T-helper 2 cell (primary cell): Measurements from ENCODE around the gene DNAJC6.
"Not testable (repeated sequence)": the region's sequence is repeated elsewhere in the genome, so short reads cannot be mapped to it uniquely, and the experiment has no call there.

Source experiments
- DNase-seq, 5 experiments: peaks; one replicate each; pipeline versions ENCODE4 v3.0.0 to v3.0.0-alpha.2; 2012 to 2022

DNAJC6 gene

DNA sequence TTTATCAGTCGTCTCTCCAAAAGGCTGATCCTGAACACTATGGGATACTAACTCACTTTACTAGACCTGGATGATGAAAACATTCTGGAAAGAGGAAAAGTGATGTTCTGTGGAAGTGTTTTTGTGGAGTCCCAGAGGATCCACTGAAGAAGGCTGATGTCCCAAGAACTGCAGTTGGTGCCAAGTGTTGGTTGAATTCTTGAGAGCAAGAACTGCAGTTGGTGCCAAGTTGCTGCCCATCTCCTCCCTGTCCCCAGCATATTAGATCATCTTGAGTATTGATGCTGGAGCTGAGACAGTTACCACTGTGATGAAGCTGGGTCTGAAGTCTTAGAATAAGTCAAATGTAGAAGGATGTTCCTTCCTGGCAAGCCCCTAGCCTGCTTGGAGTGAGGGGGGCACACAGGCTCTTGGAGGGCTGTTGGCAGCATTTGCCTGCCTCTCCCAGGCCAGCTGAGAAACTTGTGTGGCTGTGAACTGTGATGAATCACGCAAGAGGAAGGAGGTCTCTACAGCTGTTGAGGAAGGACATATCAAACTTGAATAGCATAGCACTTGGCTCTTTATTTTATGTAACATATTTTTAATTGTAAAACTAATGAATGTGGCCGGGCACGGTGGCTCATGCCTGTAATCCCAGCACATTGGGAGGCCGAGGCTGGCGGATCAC is 48.1 kb downstream of the DNAJC6 start:
- DNase-seq: no peak

DNA sequence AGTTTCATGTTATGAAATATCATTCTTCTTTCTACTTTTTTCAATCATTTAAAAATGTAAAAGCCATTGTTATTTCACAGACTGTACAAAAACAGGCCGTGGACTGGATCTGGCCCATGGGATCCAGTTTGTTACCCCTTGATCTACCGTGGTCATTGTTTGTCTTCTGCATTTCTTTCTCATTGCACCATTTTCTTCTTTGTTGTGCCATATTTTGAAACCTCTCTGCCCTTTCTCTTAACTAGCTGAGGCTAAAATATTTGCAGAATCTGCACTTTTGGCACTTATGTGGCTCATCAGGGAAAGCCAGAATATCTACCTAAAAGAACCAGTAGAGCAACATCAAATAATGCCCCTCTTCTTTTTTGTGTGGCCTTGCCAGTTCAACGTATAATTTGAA is 50.5 kb downstream of the DNAJC6 start:
- no peak for DNase-seq

DNA sequence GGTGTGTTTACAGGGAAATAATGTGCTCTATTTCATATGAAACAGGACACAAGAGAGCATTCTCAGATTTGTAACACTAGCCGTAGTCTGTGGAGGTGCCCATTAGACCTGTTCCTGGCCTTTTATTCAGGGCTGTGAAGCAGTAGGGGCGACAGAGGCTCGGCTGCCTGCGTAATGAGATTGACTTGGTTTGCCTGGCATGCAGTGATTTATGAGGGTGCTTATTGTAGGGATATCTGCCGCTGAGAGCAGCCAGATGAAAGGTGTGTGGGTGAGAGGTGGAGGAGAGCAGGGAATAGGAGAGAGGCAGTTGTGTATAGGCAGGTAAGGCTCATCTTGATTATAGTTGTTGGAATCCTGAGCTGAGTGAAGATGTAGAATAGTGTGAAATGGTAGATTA is 51.3 kb downstream of the DNAJC6 start:
- no peak for DNase-seq

DNA sequence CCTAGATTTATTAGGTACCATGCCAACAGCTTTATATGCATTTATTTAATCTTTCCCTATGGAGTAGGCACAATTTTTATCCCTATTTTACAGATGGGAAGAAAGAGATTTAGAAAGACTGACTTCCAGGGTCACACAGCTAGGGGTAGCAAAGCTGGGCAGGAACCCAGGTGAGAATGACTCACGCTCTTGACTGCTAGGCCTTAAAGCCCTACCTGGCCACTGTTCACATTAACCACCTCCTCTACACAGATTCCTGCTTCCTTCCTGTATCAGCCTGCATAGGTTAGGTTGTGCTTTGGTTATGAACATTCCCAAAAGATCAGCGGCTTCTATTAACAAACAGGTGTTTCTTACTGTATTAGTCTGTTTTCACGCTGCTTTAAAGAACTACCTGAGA is 53.2 kb downstream of the DNAJC6 start:
- DNase-seq: no peak

DNA sequence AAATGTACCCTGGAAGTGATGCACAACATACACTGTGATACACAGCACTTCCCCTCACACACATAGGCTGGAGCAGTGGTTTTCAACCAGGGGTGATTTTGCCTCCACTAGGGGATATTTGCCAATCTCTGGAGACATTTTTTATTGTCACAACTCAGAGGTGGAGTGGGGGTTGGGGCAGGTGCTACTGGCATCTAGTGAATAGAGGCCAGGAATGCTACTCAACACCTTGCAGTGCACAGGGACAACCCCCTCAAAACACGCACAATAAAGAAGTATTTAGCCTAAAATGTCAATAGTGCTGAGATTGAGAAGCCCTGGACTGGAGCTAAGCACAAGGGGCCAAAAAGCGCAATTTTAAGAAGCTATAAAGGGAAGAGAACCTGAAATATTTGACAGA is 54.1 kb downstream of the DNAJC6 start:
- DNase-seq: no peak

DNA sequence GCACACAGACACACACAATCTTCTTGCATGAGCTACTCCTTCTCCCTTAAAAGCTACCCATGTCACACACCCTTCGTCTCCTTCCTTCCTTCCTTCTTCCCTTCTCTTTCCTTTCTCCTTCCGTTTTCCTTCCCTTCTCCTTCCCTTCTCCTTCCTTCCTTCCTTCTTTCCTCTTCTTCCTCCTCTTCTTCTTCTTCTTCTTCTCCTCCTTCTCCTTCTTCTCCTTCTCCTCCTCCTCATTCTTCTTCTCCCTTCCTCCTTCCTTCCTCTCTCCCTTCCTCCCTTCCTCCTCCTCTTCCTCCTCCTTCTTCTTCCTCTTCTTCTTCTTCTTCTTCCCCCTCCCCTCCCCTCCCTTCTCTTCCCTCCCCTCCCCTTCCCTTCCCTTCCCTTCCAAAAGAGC is 59.1 kb downstream of the DNAJC6 start:
- no peak for DNase-seq

DNA sequence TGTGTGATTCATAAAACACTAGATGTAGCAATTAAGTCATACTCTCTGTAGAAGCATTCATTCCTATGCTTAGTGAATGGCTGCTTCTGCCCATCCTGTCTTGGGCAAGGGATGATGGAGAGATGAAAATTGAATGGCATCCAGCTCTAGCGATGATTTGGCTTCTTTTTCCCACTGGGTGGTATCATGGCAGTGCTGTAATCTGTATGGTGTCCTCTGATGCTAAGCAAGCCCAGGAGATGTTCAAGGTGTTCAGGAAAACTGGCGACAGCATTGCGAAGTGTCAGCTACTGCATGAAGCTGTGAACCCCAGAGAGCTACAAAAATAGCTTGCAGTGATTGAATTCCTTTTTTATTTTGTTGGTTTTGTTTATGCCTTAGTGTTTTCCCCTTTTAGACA is 62.2 kb downstream of the DNAJC6 start:
- DNase-seq: no peak

DNA sequence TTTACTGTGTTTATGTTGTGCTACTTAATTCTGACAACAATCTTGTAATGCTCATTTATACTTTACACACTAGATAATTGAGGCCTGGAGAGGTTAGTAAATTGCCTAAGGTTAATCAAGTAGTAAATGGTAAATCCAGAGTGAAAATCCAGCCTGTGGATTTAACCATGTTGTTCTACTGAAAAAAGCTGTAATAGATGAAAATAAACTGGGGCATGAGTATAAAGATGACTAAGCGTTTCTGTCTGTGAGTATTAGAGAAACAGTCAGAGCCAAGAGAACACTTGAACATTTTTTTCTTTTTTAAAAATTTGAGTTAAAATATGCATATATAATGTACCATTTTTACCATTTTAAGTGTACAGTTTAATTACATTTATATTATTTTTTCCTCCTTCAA is 63.2 kb downstream of the DNAJC6 start:
- no peak for DNase-seq

DNA sequence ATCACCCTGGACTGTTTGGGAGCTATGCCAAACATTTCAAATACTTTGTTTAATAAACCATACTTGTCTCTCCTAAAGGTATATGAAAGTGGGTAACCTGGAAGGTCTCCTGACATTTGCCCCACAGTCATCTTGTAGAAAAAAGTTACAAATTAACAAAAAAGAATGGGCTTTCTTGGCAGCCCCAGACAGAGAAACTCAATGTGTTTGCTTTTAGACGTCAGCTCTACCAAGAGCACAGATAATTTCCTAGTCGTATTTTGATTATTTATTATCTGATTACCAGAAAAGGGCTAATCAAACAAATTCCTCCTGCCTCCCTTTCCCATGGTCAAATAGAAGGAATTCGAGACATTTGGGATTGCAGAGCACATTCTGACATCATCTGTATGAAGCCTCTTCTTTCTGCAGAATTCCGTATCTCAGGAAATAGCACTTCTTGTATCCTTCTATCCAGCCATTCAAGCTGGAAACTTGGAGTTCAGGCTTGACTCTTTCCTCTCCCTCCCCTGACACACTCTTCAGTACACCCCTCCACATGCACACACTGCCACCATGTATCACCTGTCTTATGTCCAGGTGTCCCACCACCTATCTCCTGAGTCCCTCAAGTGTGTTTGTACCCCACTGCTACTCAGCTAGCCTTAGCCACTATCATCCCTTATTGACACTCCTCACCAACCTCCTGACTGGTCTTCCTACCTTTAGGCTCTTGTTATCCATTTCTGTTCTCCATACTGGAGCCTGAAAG is 68.3 kb downstream of the DNAJC6 start:
- no peak for DNase-seq

DNA sequence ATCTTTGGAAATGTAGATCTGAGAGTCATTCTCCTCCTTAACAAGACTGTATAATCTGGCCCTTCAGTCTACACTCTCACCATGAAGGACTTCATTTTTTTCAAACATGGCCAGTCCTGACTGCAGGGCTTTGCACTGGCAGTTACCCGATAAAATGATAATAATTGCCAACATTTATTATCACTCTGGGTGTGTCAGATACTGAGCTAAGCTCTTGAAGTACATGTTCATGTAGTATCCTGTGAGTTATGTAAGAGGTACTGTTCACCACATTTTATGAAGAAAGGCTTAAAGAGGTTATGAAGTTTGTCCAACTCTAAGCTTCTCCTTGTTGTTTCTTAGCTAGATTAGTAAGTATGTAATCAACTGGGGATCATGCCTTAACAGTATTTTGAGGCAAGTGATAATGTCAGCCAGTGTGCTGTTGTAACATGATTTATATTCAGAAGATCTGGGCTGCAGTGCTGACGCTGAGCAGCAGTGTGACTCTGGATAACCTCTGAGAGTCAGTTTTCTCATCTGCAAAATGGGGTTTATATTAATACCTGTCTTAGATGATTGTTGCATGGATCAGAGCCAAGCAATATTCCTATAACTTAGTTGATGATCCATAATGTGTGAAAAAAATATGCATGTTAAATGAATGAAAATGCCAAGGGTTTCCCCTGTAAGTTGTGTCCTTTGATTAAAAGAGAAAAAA is 69.1 kb downstream of the DNAJC6 start:
- DNase-seq: no peak

DNA sequence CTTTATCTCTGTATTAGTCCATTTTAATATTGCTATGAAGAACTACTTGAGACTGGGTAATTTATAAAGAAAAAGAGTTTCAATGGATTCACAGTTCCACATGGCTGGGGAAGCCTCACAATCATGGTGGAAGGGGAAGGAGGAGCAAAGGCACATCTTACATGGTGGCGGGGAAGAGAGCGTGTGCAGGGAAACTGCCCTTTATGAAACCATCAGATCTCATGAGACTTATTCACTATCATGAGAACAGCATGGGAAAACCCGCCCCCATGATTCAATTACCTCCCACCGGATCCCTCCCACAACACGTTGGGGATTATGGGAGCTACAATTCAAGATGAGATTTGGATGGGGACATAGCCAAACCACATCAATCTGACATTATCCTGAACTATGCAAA is 75.1 kb downstream of the DNAJC6 start:
- DNase-seq: not testable (repeated sequence)

DNA sequence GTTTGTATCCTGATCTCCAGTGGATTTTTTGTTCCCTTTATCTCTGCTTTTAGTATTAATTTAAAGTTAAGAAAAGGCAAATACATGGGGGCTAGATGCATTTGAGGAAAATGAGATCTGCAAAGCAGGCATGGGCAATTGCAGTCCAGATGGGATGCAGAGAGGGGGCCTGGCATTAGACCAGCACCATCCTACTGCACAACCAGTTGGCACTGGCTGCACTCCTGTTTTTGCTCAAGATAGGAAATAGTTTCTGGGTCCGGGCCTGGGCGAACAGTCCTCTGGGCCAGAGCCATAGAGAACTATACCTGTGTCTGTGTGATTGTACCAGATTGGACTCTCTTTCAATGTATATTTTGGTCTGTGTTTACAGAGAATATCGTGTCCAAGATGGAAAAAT is 77.1 kb downstream of the DNAJC6 start:
- DNase-seq: no peak

DNA sequence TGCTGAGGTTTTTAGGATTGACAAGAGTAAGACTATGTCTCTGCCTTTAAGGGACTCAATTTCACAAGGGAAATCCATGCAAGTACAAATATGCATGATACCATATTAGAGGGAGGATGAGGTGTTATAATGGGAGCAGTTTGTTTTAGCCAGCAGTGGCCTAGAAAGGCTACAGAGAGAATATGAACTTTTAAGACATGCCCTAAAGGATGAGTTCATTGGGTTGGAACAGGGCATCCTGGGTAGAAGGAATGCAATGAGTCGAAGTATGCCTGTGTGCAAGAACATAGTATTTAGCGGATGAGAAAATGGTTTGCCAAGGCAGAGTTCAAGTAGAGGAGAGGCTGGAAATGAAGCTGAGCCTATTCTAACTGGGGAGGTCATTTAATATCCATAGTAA is 78.5 kb downstream of the DNAJC6 start:
- DNase-seq: no peak

DNA sequence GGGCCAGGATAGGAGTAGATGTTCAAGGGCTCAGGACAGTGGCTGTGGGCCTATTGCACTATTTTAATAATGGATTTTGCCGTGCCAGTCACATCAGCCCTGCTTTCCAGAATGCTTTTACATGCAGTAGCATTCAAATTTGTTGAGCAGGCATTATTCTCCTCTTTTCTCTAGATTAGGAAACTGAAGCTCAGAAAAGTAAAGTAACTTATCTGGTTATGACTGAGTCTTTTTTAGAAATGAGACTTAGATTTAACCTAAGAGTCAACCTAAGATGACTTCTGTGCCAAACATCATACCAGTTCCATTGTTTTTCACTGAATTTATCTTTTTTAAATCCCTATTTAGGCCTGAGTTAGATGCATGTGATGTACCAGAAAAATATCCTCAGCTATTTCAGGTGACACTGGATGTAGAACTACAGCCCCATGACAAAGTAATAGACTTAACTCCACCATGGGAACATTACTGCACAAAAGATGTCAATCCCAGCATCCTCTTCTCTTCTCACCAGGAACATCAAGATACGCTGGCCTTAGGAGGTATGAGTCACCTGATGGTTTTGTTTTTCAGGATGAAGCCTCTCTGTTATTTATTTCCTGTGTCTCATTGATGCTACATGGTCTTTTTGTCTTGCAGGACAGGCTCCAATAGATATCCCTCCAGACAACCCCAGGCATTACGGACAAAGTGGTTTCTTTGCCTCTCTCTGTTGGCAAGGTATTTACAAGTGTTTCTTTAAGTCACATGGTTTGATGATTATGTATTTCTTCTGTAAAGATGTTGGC is 79.8 kb downstream of the DNAJC6 start:
- peak in 1 of 5 experiments; percentile 18 for DNase-seq

DNA sequence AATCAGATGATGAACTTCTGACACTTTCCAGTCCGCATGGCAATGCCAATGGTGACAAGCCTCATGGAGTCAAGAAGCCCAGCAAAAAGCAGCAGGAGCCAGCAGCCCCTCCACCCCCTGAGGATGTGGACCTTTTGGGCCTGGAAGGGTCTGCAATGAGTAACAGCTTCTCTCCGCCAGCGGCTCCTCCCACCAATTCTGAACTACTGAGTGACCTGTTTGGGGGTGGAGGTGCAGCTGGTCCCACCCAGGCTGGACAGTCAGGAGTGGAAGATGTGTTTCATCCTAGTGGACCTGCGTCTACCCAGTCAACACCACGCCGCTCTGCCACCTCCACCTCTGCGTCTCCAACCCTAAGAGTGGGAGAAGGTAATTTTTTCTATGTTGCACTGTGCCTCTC is 83.2 kb downstream of the DNAJC6 start:
- no peak for DNase-seq

DNA sequence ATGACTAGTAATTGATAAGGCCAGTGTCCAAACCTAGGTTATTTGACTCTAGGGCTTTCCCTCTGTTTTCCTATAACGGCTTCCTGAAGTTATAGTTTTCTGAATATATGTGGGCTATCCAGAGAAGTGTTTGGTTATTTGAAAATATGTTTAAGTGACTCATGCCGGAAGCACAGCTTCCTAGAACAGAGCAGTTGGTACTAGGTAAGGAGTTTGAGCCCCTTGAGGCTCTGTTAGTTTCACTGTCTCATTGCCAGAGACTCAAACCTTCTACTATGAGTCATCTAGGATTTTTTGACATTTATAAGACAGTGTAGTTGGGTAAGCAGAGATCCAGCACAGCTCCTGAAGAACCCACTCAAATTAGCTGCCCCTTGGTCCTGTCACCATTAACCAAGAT is 84.0 kb downstream of the DNAJC6 start:
- DNase-seq: peak in 1 of 5 experiments; percentile 86

DNA sequence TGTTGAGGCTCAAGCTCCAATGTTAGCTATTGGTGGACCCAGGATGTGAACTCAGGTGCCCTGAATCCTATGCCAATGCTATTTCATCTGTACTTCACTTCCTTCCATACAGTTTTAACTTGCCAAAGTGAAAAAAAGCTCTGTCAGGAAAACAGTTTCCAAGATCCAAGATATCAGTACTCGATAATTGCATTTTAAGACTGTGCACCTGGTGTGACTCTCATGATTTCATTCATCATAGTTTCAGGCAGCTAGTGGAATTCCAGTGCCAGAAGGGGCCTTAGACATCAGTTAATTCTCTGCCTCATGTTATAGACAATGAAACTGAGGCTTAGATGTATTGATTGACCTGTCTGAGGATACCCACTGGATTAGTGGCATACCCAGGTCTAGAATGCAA is 84.6 kb downstream of the DNAJC6 start:
- no peak for DNase-seq

DNA sequence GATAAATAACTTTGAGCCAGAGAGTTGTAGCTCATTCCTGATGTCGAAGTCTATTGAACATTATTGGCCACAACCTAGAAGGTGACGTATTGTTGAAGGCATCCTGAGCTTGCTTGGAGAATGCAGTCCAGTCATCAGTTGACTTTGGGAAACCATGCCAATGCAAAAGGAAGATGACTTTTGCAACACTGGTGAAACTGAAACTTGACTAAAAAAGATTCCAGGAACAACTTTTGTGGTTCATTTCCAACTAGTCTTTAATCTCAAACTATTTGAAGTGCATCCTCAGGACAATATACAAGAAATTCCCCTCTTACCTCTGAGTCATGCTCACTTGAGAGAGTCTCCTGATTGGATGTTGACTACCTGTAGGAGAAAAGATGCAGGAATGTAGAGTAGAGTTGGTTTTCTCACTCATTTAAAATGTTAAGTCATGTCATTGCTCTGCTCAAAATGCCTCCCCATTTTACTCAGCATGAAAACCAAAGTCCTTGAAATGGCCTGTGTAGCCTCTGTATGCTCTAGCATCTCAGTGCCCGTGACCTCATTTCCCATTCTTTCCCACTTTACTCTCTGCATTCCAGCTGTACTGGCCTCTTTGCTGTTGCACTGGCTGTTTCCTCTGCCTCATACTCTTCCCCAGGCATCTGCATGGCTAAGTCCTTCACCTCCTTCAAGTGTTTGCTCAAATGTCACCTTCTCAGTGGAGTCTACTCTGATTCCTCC is 86.7 kb downstream of the DNAJC6 start:
- peak in 1 of 5 experiments; percentile 41 for DNase-seq

DNA sequence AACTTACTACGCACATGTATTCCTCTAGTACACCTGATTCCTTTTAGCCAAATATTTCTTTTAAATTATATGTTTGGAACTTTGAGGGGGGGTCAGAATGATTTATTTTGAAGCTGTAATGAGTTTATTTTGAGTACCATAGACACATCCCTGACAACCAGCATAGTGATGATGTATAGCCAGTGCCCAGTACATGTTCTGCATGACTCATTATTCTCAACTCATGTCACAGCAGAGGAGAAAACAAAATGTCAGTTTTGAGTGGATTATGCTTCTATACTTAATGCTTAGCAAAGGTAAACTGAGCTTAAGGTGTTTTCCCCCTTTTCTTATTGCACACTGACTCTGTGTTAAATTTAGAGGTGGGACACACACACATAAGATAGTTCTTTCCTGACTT is 88.7 kb downstream of the DNAJC6 start:
- no peak for DNase-seq

DNA sequence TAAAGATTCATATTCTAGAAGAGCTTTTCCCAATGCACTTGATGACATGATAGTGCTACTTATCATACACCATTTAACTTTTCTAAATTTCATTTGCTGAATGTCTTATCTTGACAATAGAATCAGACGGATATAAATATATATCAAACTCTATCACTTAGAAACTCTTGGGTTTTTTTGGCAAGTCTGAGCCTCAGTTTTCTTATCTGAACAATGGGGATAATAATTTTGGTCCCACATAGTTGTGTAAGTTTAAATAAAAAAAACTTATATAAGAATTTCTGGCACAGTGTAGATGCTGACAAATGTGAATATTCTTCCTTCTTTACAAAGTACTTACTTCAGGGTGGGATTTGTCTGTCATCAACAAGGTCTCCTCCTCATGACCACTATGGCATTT is 89.7 kb downstream of the DNAJC6 start:
- DNase-seq: no peak

DNA sequence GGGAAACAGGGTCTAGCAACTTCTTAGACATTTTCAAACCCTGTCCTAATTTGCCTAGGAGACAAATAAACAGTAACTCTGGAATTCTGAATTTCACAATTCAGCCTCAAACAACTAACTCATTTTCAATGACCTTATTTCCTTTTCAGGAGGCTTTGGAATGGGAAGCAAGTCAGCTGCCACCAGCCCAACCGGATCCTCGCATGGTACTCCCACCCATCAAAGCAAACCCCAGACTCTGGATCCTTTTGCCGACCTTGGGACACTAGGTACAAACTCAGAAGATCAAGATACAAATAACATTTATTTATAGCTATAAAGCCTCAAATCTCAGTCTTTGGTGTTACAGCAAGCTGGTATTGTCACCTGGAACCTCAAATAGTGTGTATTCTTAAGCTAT is 92.3 kb downstream of the DNAJC6 start:
- no peak for DNase-seq

DNA sequence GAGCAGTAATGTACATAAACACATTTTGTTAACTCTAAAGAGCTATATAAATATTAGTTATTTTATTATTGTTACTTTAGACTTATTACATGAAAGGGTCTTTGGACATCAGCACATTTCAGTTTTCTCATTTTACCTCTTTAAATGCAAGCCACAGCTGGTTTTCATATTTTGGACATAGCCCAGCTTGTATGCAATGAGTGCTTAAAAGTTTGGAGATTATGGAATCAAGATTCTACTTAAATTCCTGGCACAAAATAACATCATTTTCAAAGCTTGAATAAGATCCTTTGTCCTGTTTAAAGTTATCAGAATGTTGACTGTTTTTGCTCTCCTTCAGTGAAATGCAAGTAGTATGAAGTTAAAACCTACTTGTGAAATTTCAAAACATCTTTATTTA is 95.6 kb downstream of the DNAJC6 start:
- DNase-seq: no peak

DNA sequence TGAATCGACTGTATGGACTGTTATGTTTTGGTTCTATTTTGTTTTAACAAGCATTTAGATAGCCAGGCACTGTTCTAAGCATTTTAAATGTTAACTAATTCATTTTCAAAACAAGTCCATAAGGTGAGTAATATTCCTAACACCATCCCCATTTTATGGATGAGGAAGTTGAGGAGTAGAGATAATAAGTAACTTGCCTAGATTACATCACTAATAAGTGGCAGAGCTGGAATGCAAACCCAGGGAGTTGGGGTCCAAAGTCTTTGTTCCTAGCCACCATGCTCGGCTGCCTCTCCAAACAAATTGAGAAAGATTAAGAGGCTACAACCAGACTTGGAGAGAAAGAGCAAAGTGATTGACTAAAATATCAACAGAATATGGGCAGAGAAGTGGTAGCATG is 98.5 kb downstream of the DNAJC6 start:
- DNase-seq: no peak
